ENCODE measurements around the gene TNFRSF6B. TPM values are rescaled to one million over a fixed set of nuclear protein-coding genes. Genes with fewer than 3 reads are reported as not detected.

The TNFRSF6B gene
- total and polyA plus RNA-seq, 2 donors (not counting 1 experiment from before 2014, with no cell fraction given): 3.8 to 35.2 TPM

DNA sequence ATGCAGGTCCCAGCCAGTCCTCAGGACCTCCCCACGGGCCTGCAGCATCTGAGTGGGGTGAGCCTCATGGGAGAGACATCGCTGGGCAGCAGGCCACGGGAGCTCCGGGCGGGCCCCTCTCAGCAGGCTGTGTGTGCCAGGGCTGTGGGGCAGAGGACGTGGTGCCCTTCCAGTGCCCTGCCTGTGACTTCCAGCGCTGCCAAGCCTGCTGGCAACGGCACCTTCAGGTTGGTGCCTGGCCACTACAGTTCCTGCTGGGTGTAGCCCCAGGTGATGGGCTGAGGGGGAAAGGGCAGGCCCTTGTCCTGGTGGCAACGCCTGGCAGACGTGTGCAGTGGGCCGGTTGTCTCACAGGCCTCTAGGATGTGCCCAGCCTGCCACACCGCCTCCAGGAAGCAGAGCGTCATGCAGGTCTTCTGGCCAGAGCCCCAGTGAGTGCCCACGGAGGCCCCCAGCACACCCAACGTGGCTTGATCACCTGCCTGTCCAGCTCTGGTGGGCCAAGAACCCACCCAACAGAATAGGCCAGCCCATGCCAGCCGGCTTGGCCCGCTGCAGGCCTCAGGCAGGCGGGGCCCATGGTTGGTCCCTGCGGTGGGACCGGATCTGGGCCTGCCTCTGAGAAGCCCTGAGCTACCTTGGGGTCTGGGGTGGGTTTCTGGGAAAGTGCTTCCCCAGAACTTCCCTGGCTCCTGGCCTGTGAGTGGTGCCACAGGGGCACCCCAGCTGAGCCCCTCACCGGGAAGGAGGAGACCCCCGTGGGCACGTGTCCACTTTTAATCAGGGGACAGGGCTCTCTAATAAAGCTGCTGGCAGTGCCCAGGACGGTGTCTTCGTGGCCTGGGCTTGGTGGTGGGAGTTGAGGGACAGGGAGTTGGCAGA lies 787 bp upstream of the TNFRSF6B start:
- no peak for TF ChIP-seq EZH2 (IDR thresholded peaks at IDR 0.05; ENCODE audit: low read length, missing control alignments)
- TF ChIP-seq CTCF (conservative IDR thresholded peaks at IDR 0.05 in 1 of 2, IDR thresholded peaks at IDR 0.05 in 1 of 2; ENCODE audit: low read depth in 1 of 2, low read length in 2 of 2): no peak
- Histone ChIP-seq H3K9me3 (ENCODE audit: control insufficient read depth, insufficient read depth, low read depth, low read length) (no peaks in the 10 kb centered on the region), H3K4me1 (ENCODE audit: control insufficient read depth, extremely low read depth, insufficient read depth, low read length) (peaks cover 28% of the 10 kb centered on the region), H2AFZ (ENCODE audit: low read length) (no peak overlapping the region), H3K79me2 (ENCODE audit: control insufficient read depth, insufficient read depth, low read length) (peaks cover 3% of the 10 kb centered on the region), H3K36me3 (ENCODE audit: control insufficient read depth, insufficient read depth, low read length) (peaks cover 31% of the 10 kb centered on the region), H3K27ac (ENCODE audit: insufficient read depth, low read length) (peak overlapping the region; percentile 19), H3K4me3 (replicated peaks in 1 of 4; ENCODE audit: control extremely low read depth in 1 of 4, insufficient read depth in 1 of 4, low read depth in 3 of 4, low read length in 4 of 4) (no peak overlapping the region), H3K9ac (ENCODE audit: insufficient read depth, low read length) (no peak overlapping the region), H3K27me3 (ENCODE audit: control insufficient read depth, insufficient read depth, low read length) (no peaks in the 10 kb centered on the region), H4K20me1 (ENCODE audit: control insufficient read depth, extremely low read depth, insufficient read depth, low read length) (no peaks in the 10 kb centered on the region), H3K4me2 (ENCODE audit: extremely low read depth, insufficient read depth, low read length) (no peak overlapping the region)
- DNase-seq (ENCODE audit: low read depth in 2 of 2): no peak

GRCh38 chr20:63696306-63696627 lies 185 bp upstream of the TNFRSF6B start:
- Histone ChIP-seq H3K9ac (ENCODE audit: insufficient read depth, low read length) (peak overlapping the region; percentile 53), H3K27me3 (ENCODE audit: control insufficient read depth, insufficient read depth, low read length) (no peaks in the 10 kb centered on the region), H3K4me2 (ENCODE audit: extremely low read depth, insufficient read depth, low read length) (no peak overlapping the region), H3K36me3 (ENCODE audit: control insufficient read depth, insufficient read depth, low read length) (peaks cover 31% of the 10 kb centered on the region), H3K79me2 (ENCODE audit: control insufficient read depth, insufficient read depth, low read length) (peaks cover 3% of the 10 kb centered on the region), H4K20me1 (ENCODE audit: control insufficient read depth, extremely low read depth, insufficient read depth, low read length) (no peaks in the 10 kb centered on the region), H3K27ac (ENCODE audit: insufficient read depth, low read length) (peak overlapping the region; percentile 93), H3K9me3 (ENCODE audit: control insufficient read depth, insufficient read depth, low read depth, low read length) (no peaks in the 10 kb centered on the region), H3K4me1 (ENCODE audit: control insufficient read depth, extremely low read depth, insufficient read depth, low read length) (peaks cover 28% of the 10 kb centered on the region), H2AFZ (ENCODE audit: low read length) (no peak overlapping the region), H3K4me3 (replicated peaks in 1 of 4; ENCODE audit: control extremely low read depth in 1 of 4, insufficient read depth in 1 of 4, low read depth in 3 of 4, low read length in 4 of 4) (peak overlapping the region in 1 of 4 experiments; percentile 45)
- TF ChIP-seq EZH2 (IDR thresholded peaks at IDR 0.05; ENCODE audit: low read length, missing control alignments) (no peak), CTCF (conservative IDR thresholded peaks at IDR 0.05 in 1 of 2, IDR thresholded peaks at IDR 0.05 in 1 of 2; ENCODE audit: low read depth in 1 of 2, low read length in 2 of 2) (no peak)
- peak; percentile 25 to 45 for DNase-seq (ENCODE audit: low read depth in 2 of 2)

GRCh38 chr20:63697357-63697867 lies 960 bp downstream of the TNFRSF6B start:
- Histone ChIP-seq H3K4me2 (ENCODE audit: extremely low read depth, insufficient read depth, low read length) (peak overlapping the region; percentile 25), H3K27ac (ENCODE audit: insufficient read depth, low read length) (peak overlapping the region; percentile 93), H3K9me3 (ENCODE audit: control insufficient read depth, insufficient read depth, low read depth, low read length) (no peaks in the 10 kb centered on the region), H3K4me3 (replicated peaks in 1 of 4; ENCODE audit: control extremely low read depth in 1 of 4, insufficient read depth in 1 of 4, low read depth in 3 of 4, low read length in 4 of 4) (peak overlapping the region in 2 of 4 experiments; percentile 26 to 45), H3K4me1 (ENCODE audit: control insufficient read depth, extremely low read depth, insufficient read depth, low read length) (peaks cover 28% of the 10 kb centered on the region), H3K79me2 (ENCODE audit: control insufficient read depth, insufficient read depth, low read length) (peaks cover 3% of the 10 kb centered on the region), H4K20me1 (ENCODE audit: control insufficient read depth, extremely low read depth, insufficient read depth, low read length) (no peaks in the 10 kb centered on the region), H2AFZ (ENCODE audit: low read length) (no peak overlapping the region), H3K9ac (ENCODE audit: insufficient read depth, low read length) (no peak overlapping the region), H3K27me3 (ENCODE audit: control insufficient read depth, insufficient read depth, low read length) (no peaks in the 10 kb centered on the region), H3K36me3 (ENCODE audit: control insufficient read depth, insufficient read depth, low read length) (peaks cover 29% of the 10 kb centered on the region)
- DNase-seq (ENCODE audit: low read depth in 2 of 2): no peak
- TF ChIP-seq CTCF (conservative IDR thresholded peaks at IDR 0.05 in 1 of 2, IDR thresholded peaks at IDR 0.05 in 1 of 2; ENCODE audit: low read depth in 1 of 2, low read length in 2 of 2): no peak
- TF ChIP-seq EZH2 (IDR thresholded peaks at IDR 0.05; ENCODE audit: low read length, missing control alignments): no peak

All from fibroblast of lung (primary cell).